HG03108 (cell line): Measurements from ENCODE around the gene DTNB.

Experiments used
- ATAC-seq: cut with Tn5 transposase; IDR thresholded peaks from one replicate; pipeline ENCODE4 v1.9.1; 2021; ENCODE audit warnings: moderate library complexity; ENCODE audit not compliant: unreplicated experiment

The DTNB gene

DNA sequence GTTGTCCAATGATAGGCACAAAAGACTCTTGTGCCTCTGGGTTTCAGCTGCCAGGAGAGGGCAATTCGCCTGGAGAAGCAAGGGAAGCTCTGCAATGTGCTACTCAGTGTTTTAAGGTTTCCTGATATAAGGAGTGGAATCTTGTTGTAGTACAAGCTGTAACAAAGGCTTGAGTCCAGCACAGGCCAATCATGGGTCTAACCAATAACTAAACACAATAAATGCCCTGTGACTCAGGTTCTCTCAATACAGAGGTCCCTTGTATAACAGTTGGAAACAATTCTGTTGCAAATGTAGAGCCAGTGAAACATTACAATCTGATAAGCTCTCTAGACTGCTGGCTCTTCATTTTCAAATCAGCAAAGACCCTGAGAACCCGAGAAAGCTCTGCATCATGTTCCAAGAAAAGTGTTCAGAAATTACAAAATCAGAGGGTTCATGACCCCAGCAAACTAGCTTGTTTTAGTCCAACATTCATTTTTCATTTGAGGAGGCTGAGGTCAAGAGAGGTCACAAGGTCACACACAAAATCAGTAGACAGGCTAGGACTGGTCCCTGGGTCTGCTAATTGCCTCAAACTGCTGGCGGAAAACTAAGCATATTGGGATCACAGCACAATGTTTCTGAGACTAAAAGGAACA lies 272.7 kb downstream of the DTNB start:
- no peak for ATAC-seq

DNA sequence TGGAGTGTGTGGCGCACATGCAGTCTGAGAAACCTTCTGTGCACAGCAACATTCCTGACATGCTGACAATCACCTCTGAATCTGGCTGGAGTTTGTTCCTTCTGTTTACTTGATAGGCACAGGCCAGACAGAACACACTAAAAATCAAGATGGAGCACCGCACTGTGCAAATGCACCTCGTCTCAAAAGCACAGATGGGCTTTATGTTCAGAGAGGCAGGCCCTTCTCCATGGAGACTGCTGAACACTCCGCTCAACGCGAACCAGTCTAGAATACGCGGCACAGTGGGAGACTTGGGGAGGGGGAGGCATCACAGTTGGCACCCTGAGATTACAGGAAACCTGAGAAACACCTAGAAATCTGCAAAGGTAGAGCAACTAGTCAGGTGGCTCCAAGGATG lies 273.2 kb downstream of the DTNB start:
- no peak for ATAC-seq

DNA sequence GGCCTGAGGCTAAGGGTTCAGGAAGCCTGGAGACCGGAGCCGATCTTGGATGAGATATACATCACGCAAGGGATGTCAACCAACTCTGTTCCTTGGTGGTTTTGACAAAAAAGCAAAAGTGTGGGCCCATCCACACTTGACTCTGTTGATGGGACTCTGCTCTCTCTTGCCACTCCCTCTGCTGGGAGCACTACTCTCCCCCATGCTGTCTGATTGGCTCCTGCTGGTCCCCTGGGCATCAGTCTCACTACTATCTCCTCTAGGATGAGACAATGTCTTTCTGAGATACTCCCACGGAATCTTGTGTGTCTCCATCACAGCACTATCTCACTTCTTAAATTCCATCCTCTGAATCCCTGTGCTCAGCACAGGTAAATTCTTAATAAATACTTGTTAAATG lies 274.8 kb downstream of the DTNB start:
- no peak for ATAC-seq

DNA sequence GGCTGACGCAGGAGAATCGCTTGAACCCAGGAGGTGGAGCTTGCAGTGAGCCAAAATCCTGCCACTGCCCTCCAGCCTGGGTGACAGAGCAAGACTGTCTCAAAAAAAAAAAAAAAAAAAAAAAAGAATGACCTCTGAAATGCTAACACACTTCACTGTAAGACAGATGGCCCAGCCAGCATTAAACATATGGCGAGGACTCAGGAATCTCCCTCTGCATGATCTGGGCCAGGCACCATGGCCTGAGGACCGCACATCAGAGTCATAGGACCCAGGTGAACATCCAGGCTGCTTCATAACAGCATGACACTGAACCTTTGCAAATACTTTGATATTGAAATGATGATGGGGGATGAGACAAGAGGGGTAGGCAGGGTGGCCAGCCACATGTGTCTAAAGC lies 275.6 kb downstream of the DTNB start:
- ATAC-seq, result no peak

DNA sequence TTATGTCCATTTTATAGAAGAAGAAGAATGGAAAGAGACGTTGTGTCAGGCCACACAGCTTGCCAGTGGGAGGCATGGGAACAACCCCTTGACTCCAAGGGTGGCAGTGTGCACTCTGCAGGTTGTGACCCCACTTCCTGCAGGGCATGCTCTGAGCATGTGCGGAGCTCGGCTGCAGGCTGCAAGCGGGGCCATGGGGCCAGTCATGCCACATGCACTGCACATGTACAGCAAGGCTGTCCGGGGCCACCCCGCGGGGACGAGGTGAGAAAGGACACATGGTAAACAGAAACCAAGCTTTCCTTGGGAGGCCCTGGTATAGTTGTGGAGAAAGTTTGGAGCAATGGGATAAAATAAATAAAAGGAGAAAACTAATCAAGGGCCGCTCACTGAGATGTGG lies 284.2 kb downstream of the DTNB start:
- no peak for ATAC-seq

DNA sequence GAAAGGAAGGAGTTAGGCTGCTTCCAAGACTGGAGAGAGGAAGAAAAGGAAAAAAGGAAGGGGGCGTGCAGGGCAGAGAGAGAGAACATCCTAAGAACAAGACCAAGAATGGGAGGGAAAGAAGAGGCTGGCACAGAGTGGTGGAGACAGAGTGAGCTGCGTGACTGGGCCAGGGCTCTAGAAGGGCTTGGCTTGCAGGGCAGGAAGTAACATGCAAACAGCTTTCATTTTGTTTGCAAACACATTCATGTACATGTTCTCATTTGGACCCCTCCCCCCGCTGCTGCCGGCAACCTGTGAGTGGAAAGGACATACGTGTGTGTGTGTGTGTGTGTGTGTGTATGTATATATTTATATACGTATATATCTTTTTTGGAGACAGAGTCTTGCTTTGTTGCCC lies 284.9 kb downstream of the DTNB start:
- peak; percentile 52 for ATAC-seq

DNA sequence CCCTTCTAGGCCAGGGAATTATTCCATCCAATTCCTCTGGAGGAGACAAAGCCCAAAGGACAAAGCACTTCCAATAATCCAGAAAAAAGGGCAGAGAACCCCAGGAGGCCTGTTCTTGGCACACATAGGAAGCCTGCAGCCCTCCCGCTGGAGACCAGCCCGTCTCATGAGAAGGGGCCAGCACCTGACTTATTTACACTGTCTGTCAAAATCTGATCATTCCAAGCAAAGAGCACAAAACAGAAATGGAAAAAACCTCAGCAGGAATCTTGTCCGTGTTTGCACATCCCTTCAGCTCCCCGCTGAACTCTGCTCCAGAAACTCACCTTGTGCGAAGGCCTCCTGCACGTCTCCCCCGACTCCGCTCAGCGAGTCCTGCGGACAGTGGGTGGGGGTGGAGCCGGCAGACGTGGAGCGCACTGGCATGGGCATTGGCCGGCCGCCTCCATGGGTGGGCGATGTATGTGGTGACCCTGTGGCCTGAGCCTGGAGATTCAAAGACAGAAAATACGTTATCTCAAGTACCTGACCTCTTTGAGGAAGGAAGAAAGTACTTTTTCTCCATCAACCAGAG lies 285.4 kb downstream of the DTNB start:
- ATAC-seq, result no peak

DNA sequence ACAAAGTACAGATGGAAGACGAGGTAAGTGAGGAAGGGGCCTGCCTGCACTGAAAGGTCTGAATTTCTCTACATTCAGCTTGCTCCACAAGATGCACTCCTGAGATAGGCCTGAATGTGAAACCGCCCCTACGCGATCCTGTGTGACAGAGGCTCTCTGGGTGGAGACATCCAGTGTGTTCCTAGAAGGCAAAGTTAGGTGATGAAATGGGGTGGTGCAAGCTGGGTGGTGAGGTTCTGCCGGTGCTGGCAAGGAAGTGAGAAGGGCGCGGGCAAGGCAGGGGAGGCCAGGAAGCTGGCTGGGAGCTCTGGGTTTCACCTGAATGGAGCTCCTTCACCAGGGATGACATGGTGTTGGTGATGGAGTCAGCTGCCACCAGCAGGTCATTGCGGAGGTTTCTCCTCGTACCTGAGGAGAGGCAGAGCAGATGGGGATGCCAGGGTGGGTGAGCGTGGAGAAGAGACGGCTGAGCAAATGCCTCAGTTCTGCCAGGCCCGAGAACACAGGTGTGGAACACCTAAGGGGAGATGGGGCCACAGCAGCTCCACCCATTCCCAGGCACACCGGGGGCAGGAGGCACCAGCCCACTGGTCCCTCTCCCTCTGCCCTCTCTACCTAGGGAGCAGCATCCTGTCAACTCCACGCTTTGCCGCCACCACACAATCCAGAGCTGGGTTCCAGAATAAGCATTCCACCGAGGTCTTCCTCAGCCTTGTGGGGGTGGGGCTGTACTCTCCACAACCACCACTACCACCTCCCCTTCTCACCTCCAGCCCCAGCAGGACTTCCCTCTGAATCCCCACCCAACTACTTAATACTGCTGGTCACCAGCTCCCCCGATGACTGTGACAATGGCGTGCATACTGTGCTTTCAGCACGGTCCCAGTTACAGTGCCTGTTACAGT lies 286.2 kb downstream of the DTNB start:
- no peak for ATAC-seq

DNA sequence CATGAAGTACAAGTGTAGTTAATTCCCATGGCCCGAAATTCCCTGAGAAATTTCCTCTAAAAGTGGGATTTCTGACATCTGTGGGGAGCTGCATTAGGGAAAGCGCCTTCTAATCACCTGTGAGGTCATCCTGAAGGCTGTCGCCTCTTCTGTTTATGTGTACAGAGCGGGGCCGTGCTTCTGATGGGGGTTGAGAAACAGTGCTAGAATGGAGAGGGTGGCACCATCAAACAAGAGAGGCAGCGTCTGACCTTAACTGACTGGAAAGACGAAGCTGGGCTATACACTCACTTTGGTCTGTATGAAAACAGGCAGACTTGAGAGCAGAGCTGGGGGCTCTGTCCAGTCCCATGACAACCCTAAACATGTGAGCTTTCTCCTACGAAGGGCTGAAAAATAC lies 287.5 kb downstream of the DTNB start:
- no peak for ATAC-seq

DNA sequence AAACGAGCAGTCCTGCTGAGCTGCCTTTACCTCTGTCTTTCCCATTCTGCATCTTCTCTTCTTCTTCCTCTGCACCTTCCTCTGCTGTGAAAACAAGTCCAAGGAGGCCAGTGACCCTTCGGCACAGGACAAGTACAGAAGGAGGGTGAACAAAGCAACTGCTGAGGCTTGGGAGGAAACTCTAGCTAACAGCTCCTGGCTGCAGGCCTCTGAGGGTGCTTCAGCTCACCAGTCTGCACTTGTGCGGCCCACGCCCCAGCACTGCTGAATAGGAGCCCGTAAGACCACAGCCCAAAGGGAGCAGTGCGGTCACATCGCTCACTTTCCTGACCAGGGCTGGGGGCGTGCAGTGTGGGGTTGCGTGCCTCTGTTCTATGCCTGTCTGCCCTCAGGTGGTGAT lies 289.6 kb downstream of the DTNB start:
- no peak for ATAC-seq

DNA sequence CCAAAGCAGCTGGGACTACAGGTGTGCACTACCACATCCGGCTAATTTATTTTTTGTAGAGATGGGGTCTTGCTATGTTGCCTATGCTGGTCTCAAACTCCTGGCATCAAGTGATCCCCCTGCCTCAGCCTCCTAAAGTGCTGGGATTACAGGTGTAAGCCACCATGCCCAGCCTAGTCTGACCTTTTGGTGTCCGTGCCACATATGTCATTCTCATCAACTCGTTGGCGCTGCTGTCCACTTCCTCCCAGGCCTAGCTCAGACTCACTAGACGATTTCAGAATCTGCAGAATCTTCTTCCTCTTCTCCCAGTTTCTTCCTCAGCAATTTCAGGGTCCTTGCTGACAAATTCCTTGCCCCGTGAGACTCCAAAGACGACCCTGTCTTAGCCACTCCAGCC lies 291.9 kb downstream of the DTNB start:
- no peak for ATAC-seq

DNA sequence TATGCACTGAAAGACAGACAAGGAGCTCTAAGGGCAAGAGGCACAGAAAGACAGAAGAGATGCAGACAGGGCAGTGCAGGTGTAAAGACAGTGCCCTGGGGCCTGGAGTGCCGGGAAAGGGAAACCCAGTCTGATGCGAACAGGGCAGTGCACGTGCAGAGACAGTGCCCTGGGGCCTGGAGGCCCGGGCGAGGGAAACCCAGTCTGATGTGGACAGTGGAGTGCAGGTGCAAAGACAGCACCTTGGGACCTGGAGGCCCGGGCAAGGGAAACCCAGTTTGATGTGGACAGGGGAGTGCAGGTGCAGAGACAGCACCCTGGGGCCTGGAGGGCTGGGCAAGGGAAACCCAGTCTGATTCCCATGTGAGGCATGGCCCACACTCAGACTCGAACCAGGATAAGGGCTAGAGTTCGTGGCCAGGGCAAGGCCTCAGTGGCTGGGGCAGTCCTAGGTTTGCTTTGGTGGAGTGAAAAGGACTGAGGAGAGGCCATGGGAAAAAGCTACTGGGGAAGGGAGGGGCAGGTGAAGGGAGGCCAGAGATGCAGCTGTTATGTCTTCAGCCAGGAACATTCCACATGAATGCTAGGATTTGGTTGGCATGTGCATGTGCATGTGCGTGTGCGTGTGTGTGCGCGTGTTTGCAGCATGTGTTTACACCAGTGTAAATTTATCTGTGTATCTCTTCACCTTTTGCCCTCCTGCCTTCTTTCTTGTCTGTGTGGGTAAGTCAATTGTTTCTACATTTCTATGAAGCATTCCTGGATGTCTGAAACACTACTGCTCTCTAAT lies 292.6 kb downstream of the DTNB start:
- no peak for ATAC-seq

DNA sequence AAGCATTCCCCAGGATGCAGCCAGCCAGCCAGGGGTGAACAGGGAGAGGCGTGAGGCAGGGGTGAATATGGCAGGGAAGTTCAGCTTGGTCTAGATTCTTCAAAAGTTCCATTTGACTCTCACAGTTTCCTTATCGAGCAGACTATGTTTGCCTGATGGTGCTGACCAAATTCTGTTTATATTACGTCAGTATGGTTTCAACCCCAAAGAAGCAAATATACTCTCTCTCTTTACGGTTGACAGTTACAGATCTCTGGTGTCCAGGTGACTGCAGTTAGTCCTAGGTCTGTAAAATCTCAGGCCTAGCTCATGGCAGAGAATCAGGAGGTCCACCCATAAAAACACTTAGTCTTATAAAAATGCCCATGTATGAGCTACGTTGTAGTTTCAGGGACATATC lies 293.4 kb downstream of the DTNB start:
- no peak for ATAC-seq

DNA sequence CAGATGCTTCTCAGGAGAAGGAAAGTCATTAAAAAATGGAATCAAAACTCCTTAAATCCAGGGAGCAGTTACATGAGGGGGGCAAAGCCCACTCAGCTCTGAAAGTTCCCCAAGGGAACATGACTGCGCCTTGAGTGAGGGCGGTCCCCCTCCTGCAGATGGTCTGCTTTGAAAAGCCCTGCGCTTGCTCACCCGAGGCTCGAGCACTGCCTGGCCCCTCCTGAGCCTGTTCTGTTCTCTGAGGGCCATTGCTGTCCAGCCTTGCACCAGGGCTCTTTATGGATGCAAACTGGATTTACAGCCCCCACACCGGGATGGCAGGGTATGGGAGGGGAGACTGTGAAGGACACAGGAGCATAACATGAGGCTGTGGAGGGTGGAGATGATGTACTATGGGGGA lies 293.8 kb downstream of the DTNB start:
- ATAC-seq, result no peak

DNA sequence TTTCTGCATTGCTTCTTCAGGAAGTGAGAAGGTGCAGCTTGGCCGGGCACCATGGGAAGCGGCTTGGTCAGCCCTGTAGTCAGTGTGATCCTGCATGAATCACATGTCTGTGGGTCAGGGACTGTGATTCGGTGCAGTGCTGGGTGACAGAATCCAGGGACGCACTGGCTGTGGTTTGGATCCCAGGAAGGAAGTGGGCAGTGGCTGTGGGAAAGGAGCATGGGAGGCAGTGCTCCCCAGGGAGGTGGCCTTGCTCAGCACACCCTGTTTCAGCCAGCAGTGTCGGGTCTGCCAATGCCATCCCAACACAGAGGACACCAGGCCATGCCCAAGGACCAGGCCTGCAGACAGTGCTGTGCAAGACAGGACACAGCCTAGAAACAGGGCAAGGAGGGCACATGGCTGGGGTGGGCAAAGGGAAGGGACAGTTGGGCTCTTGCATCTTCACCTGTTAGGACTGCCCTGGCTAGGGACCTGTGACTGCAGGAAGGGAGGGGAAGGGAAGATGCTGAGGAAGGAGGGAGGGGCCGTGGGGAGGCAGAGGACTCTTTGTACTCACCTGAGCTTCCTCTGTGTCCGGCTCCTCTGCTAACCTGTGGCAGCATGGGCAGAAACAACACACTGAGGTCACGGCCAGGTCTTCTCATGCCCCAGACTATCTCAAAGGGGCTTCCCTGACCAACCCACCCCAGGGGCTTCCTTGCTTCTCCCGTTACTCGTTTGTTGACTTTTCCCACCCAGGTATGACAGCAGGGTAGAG lies 294.5 kb downstream of the DTNB start:
- no peak for ATAC-seq

DNA sequence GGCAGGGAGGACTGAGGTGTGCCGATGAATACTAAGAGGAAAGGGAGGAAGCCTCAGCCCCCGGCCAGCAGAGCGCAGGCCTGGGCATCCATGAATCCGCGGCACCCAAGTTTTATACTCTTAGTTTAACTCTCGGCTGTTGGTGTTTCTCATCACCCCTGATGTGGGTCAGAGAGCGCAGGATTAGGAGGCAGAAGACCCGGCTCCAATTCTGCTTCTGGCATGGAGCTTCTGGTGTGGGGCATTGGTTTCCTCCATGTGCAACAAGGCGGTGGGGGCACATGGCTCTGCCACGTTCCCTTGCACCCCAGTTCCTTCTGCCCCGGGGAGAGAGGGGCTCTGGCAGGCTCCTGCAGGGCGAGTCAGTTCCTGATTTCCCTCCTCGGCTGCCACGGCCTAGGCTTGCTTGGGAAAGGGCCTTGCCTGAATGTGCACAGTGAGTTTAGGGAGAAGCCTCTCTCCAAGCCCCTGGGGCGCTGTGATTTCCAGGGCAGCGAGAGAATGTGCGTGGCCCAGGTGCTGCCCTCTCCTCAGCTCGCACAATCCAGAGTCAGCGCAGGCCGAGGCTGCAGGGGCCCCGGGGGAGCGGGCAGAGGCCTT lies 295.5 kb downstream of the DTNB start:
- no peak for ATAC-seq

DNA sequence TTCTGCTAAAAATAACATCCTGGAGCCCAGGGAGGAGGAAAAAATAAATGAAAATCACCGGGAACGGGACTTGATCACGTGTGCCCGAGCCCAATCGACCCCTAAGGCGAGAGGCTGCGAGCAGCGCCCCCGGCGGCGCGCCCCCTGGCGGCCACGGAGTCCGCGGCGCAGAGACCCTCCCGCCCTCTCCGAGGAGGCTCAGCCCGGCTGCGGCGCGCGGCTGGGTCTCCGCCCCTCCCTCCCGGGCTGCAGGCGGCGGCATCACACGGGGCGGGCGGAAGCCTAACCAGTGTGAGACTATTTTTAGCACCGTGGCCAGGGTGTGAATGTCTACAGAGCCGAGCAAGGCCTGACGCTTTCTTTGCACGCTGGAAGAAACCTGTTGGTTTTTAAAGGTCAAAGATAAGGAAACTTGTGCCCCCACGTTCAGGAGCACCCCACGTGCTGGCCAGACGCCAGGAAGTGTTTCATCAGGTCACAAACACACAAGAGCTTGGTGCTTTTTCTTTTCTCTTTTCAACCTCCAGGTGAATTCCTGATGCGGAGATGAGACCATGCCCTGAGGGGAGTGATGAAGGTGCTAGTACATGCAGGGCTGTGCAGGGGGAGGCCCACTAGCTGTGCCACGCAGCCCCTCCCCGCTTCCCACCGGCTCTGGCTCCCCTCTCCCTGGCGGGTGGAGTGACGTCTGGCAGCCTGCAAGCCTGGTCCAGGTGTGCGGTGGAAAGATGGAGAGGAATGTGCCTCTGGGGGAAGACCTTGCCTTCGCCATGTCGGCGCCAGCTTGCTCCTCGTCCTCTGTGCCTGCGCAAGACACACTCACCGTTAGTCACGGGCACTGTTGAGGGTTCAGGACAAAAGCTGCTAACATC lies 296.4 kb downstream of the DTNB start:
- peak; percentile 95 for ATAC-seq

DNA sequence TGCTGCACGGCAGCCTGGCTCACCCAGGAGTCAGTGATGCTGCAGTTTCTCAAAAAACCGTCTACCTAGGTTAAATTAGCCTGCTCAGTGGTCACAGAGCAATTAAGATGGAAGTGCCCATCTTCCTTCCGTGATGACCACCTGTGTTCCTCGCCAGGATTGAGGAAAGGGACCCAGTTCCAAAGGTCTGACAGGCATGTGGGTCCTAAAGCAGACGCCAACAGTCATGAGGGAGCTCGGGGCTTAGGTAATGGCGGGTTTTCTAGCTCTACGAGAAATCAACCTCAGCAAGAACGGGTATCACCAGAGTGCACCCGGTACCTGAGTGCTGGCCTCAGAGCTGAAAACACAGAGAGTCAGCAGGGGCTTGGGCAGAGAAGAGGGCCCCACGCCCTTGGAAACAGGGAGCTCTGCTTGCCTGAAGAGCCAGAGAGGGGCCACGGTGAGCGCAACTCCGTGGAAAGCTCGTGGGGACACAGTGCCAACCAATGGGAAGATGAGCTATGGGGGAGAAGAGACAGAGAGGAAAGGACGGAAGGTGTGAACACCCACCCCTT lies 297.3 kb downstream of the DTNB start:
- ATAC-seq, result no peak

DNA sequence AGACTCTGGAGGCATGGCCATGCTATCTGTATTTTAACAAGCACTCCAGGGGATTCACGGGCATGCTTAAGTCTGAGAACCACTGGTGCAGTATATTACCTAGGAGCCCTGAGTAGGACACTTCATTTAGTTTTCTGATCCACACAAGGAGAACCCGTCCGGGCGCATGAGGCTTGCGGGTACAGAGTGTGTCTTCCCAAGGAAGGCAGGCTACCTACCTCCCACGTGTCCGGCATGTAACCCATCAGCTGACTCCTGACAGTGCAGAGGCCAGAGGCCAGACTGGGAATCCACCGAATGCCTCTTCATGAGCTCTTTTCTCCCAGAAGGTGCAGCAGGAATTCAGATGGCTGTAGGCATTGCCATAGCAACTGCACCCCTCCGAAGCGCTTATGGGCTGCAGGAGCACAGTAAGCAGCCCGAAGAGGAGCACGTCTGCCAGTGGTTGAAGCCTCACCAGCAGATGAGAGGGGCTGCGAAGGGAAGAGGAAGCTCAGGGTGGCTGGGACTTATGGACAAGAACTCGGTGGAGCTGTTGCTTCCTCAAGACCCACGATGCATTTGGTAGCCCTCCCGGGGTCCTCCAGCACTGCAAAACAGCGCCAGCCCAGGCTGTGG lies 297.9 kb downstream of the DTNB start:
- no peak for ATAC-seq
